Prostate gland (tissue), 2 donors: Measurements from ENCODE around the gene RPTOR. TPM values are rescaled to one million over a fixed set of nuclear protein-coding genes. Genes with fewer than 3 reads are reported as not detected.

Experiments used
- DNase-seq: peaks from one replicate; pipeline ENCODE4 v3.0.0-alpha.2; 2019; ENCODE audit warnings: low spot score
- H3K27ac ChIP-seq, 2 donors: fragments of 200-600 bp; sonication (generic); 2 replicates each; pipeline ENCODE4 v1.5.1; 2017 to 2019
- H3K27me3 ChIP-seq: fragments of 200-600 bp; sonication (generic); replicated peaks from 2 replicates; pipeline ENCODE4 v1.5.1; 2019; ENCODE audit not compliant: insufficient read depth
- H3K36me3 ChIP-seq, 2 donors: fragments of 200-600 bp; sonication (generic); 1 replicate in 1 of 2; 2 replicates in 1 of 2; pipeline versions ENCODE4 v1.5.1 to v1.8.1; 2017 to 2019
- H3K4me1 ChIP-seq: fragments of 200-600 bp; sonication (generic); replicated peaks from 2 replicates; pipeline ENCODE4 v1.5.1; 2019
- H3K4me3 ChIP-seq, 2 donors: fragments of 200-600 bp; sonication (generic); 2 replicates each; pipeline ENCODE4 v1.5.1; 2017 to 2019
- H3K9me3 ChIP-seq: fragments of 200-600 bp; sonication (generic); 2 replicates; pipeline ENCODE4 v1.5.1; 2017
- POLR2A ChIP-seq: fragments of 450-650 bp; IDR thresholded peaks from one replicate; pipeline ENCODE4 v1.6.1; 2016; ENCODE audit warnings: antibody characterized with exemption, mild to moderate bottlenecking
- POLR2AphosphoS5 ChIP-seq: sonication (generic); formaldehyde crosslinking; IDR thresholded peaks from one replicate; pipeline ENCODE4 v1.6.1; 2017; ENCODE audit warnings: antibody characterized with exemption
- WGBS: methylation state at CpG from one replicate; pipeline ENCODE4 v1.1.5; 2018; 5-methylcytosine and 5-hydroxymethylcytosine counted together
- intact Hi-C: fragments of 100-400 bp; cut with DNase I; formaldehyde crosslinking; loops from one replicate; pipeline ENCODE4 v1.14.2; 2022
- total RNA-seq, 2 donors: library from RNA; depleted of rRNA; stranded (reverse); fragments of >200 nt; gene quantifications; one replicate each; pipeline ENCODE4 v1.1.0, GENCODE V29; 2016
- TF ChIP-seq, protein P1 (sequence below), 4 experiments: fragments of 200-600 bp in 2 of 4; fragments of 450-650 bp in 2 of 4; sonication (generic) in 2 of 4; IDR thresholded peaks; 1 replicate in 3 of 4; 2 replicates in 1 of 4; pipeline ENCODE4 v1.5.1; 2016 to 2019; ENCODE audit warnings: antibody characterized with exemption in 4 of 4, mild to moderate bottlenecking in 2 of 4, moderate library complexity in 2 of 4

RPTOR gene
- total RNA-seq, 2 donors from 2014 or later, result 30.3 to 62.5 TPM

DNA sequence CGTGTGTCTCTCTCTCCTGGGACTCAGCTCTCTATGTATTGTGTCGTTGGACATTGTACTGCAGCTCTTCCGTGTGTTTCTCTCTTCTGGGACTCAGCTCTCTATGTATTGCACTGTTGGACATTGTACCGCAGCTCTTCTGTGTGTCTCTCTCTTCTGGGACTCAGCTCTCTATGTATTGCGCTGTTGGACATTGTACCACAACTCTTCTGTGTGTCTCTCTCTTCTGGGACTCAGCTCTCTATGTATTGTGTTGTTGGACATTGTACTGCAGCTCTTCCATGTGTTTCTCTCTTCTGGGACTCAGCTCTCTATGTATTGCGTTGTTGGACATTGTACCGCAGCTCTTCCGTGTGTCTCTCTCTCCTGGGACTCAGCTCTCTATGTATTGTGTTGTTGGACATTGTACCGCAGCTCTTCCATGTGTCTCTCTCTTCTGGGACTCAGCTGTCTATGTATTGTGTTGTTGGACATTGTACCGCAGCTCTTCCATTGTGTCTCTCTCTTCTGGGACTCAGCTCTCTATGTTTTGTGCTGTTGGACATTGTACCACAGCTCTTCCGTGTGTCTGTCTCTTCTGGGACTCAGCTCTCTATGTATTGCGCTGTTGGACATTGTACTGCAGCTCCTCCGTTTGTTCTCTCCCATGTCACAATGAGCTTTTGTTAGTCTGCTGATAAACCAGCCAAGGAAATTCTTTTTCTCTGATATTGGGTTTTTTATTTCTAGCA, 84.8 kb downstream of the RPTOR start:
- no peak overlapping the region for H3K27ac ChIP-seq
- H3K9me3 ChIP-seq, result no peaks in the 10 kb centered on the region
- no peak for DNase-seq
- H3K36me3 ChIP-seq, result no peaks in the 10 kb centered on the region
- no peak overlapping the region for H3K4me3 ChIP-seq
- 89% methylated on average over 13 of the region's 13 CpGs for WGBS
- H3K27me3 ChIP-seq, result no peaks in the 10 kb centered on the region
- no peaks in the 10 kb centered on the region for H3K4me1 ChIP-seq
- intact Hi-C loops, result no loop called here
- TF ChIP-seq POLR2AphosphoS5 (no peak), POLR2A (no peak)
- TF ChIP-seq, protein P1, sequence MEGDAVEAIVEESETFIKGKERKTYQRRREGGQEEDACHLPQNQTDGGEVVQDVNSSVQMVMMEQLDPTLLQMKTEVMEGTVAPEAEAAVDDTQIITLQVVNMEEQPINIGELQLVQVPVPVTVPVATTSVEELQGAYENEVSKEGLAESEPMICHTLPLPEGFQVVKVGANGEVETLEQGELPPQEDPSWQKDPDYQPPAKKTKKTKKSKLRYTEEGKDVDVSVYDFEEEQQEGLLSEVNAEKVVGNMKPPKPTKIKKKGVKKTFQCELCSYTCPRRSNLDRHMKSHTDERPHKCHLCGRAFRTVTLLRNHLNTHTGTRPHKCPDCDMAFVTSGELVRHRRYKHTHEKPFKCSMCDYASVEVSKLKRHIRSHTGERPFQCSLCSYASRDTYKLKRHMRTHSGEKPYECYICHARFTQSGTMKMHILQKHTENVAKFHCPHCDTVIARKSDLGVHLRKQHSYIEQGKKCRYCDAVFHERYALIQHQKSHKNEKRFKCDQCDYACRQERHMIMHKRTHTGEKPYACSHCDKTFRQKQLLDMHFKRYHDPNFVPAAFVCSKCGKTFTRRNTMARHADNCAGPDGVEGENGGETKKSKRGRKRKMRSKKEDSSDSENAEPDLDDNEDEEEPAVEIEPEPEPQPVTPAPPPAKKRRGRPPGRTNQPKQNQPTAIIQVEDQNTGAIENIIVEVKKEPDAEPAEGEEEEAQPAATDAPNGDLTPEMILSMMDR (IDR thresholded peaks at IDR 0.05), result no peak

DNA sequence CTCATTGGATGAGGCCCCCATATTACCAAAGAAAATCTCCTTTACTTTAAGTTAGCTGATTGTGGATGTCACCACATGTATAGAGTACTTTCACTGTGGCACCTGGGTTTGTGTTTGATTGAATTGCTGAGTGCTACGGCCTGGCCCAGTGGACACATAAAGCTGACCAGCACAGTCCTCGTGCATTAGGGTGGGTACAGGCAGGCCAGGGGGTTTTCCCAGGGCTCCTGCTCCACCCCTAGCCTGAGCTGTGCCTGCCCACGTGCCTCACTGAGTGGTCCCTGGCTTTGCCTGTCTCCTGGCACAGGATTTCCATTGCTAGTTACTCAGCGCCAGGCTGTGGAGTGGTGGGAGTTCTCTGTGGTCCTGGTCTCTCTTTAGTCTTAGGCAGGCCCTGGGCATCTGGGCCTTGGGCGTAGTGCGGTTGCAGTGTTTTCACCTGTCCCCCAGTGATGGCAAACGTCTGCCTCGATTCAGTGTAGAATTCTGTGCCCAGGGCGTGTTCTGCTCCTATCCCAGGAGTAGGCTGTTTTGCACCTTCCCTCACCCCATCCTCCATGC, 86.0 kb downstream of the RPTOR start:
- no peak for DNase-seq
- H3K27ac ChIP-seq, result no peak overlapping the region
- intact Hi-C loops, result no loop called here
- no peaks in the 10 kb centered on the region for H3K9me3 ChIP-seq
- H3K36me3 ChIP-seq, result no peaks in the 10 kb centered on the region
- TF ChIP-seq, protein P1 (IDR thresholded peaks at IDR 0.05), result no peak
- TF ChIP-seq POLR2A (no peak), POLR2AphosphoS5 (no peak)
- 93% methylated on average over 9 of the region's 9 CpGs for WGBS
- H3K27me3 ChIP-seq, result no peaks in the 10 kb centered on the region
- H3K4me3 ChIP-seq, result no peak overlapping the region
- H3K4me1 ChIP-seq, result no peaks in the 10 kb centered on the region

DNA sequence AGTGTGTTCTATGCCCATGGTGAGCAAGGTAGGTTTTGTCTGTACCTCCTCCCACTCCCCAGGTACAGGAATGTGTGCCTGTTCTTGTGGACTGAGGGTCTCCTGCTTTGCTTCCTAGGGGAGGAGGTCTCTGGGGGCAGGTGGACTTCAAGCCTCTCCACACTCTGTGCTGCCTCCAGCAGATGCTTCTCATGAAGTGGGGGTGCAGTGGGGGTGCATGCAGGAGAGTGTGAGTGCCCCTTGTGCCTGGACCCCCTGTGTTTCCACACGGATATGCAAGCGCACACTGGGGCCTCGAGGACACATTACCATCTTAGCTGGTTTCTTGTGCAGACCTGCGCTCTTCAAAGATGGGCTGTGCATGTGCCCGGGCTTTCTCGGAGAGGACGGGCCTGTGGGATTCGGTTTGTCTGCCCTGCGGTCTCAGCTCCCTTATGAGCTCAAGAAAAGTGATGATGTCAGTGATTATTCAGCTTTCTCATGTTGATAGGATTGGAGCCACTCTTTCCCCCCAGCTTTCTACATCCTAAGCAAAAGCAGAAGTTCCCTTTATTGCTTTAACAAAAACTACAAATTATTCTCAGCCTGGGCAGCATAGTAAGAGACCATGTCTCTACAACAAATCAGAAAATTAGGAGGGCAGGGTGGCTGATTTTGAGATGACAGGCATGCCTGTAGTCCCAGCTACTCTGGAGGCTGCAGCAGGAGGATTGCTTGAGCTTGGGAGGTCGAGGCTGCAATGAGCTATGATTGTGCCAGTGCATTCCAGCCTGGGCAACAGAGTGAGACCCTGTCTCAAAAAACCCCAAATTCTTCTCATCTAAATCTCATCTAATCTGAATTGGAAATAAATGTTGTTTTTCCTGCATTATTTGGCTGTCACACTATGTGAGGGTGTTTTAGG, 86.8 kb downstream of the RPTOR start:
- Histone ChIP-seq H3K4me1 (no peaks in the 10 kb centered on the region), H3K9me3 (no peaks in the 10 kb centered on the region), H3K27me3 (no peaks in the 10 kb centered on the region), H3K27ac (no peak overlapping the region), H3K36me3 (no peaks in the 10 kb centered on the region), H3K4me3 (no peak overlapping the region)
- intact Hi-C loops, result no loop called here
- no peak for DNase-seq
- WGBS, result 85% methylated on average over 10 of the region's 10 CpGs
- no peak for TF ChIP-seq POLR2AphosphoS5
- no peak for TF ChIP-seq POLR2A
- TF ChIP-seq, protein P1 (IDR thresholded peaks at IDR 0.05), result no peak

DNA sequence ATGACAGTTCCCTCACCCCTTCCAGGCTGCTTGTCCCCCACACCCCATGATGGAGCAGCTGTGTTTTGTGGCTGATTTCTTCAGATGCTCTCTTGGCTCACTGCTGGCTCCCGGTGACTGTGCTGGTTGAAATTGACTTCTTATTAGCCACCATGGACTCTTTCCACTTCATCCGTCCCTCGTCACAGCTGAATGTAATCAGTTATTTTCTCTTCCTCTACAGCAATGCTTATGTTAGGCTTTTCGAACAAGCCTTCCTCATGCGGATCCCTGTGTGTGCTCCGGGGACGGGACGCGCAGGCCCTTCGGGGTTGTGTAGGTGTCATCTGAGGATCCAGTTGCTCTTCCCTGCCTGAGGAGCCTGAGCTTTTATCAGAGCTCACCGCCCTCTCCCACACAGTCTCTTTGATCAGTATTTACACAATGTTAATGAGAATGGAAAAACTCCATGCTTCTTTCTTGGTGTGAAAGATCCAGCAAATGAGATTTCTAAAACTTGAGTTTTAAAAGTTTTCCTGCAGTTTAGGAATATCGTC, 87.5 kb downstream of the RPTOR start:
- no peak overlapping the region for H3K4me3 ChIP-seq
- no peak overlapping the region for H3K27ac ChIP-seq
- intact Hi-C loops, result no loop called here
- H3K9me3 ChIP-seq, result no peaks in the 10 kb centered on the region
- no peaks in the 10 kb centered on the region for H3K27me3 ChIP-seq
- WGBS, result 44% methylated on average over 12 of the region's 12 CpGs
- no peaks in the 10 kb centered on the region for H3K4me1 ChIP-seq
- no peaks in the 10 kb centered on the region for H3K36me3 ChIP-seq
- DNase-seq, result no peak
- TF ChIP-seq POLR2A, result no peak
- TF ChIP-seq POLR2AphosphoS5, result no peak
- TF ChIP-seq, protein P1 (IDR thresholded peaks at IDR 0.05), result no peak
